SU-DHL-6 (cell line): ENCODE measurements around the gene OXGR1.

Experiments used
- H2AFZ ChIP-seq: fragments of 200-600 bp; sonication (generic); 2 replicates; pipeline ENCODE4 v1.6.1; 2014; ENCODE audit warnings: low read depth, mild to moderate bottlenecking, moderate library complexity, mixed read lengths, antibody characterized with exemption, low read length; ENCODE audit not compliant: severe bottlenecking
- H3F3A ChIP-seq: fragments of 200-600 bp; shearing (Covaris generic); 2 replicates; pipeline ENCODE4 v1.6.0; 2016; ENCODE audit warnings: antibody characterized with exemption, mild to moderate bottlenecking; ENCODE audit not compliant: insufficient read depth
- H3K27ac ChIP-seq: fragments of 200-600 bp; sonication (generic); 2 replicates; pipeline ENCODE4 v1.5.1; 2016; ENCODE audit warnings: low read depth, mild to moderate bottlenecking, low read length, moderate library complexity, mixed read lengths
- H3K27me3 ChIP-seq: fragments of 200-600 bp; sonication (generic), shearing (Covaris generic); 2 replicates; pipeline ENCODE4 v1.6.0; 2014; ENCODE audit warnings: mild to moderate bottlenecking, low read length
- H3K36me3 ChIP-seq: fragments of 200-600 bp; sonication (generic); 2 replicates; pipeline ENCODE4 v1.6.1; 2014; ENCODE audit warnings: mild to moderate bottlenecking, low read length, mixed read lengths
- H3K4me2 ChIP-seq: fragments of 300-600, 200-600 bp; shearing (Covaris generic), sonication (generic); 2 replicates; pipeline ENCODE4 v1.6.0; 2014; ENCODE audit warnings: low read length, low read depth, mild to moderate bottlenecking; ENCODE audit not compliant: poor library complexity, severe bottlenecking
- H3K4me3 ChIP-seq: fragments of 200-600 bp; sonication (generic); 2 replicates; pipeline ENCODE4 v1.5.1; 2014; ENCODE audit warnings: antibody characterized with exemption, low read length, mild to moderate bottlenecking, mixed read lengths; ENCODE audit not compliant: insufficient read depth, poor library complexity, severe bottlenecking
- H3K79me2 ChIP-seq: fragments of 200-600 bp; sonication (generic); 2 replicates; pipeline ENCODE4 v1.6.1; 2014; ENCODE audit warnings: mild to moderate bottlenecking, low read length, moderate library complexity; ENCODE audit not compliant: insufficient read depth
- H3K9ac ChIP-seq: fragments of 200-600 bp; sonication (generic); 2 replicates; pipeline ENCODE4 v1.7.0; 2014; ENCODE audit warnings: mild to moderate bottlenecking, low read length
- H3K9me2 ChIP-seq: fragments of 200-600 bp; sonication (generic); replicated peaks from 2 replicates; pipeline ENCODE4 v1.6.1; 2014; ENCODE audit warnings: low read length; ENCODE audit not compliant: insufficient read depth
- H3K9me3 ChIP-seq: fragments of 200-600 bp; sonication (generic); 2 replicates; pipeline ENCODE4 v1.6.1; 2014; ENCODE audit warnings: low read length, mixed read lengths; ENCODE audit not compliant: insufficient read depth
- H4K20me1 ChIP-seq: fragments of 200-600 bp; sonication (generic); 2 replicates; pipeline ENCODE4 v1.6.1; 2014; ENCODE audit warnings: low read depth, mild to moderate bottlenecking, antibody characterized with exemption, low read length, moderate library complexity, mixed read lengths
- EZH2phosphoT487 ChIP-seq: fragments of 200-600 bp; sonication (generic), shearing (Covaris generic); conservative IDR thresholded peaks from 2 replicates; pipeline ENCODE4 v1.6.1; 2018; ENCODE audit warnings: mild to moderate bottlenecking, antibody characterized with exemption, low read length, moderate library complexity, mixed read lengths
- TF ChIP-seq, protein P1 (sequence below): fragments of 200-600 bp; sonication (generic); IDR thresholded peaks from one replicate; pipeline ENCODE4 v1.5.1; 2017; ENCODE audit warnings: antibody characterized with exemption, mild to moderate bottlenecking, low read length, moderate library complexity; ENCODE audit not compliant: insufficient read depth, poor library complexity, severe bottlenecking

OXGR1 gene

DNA sequence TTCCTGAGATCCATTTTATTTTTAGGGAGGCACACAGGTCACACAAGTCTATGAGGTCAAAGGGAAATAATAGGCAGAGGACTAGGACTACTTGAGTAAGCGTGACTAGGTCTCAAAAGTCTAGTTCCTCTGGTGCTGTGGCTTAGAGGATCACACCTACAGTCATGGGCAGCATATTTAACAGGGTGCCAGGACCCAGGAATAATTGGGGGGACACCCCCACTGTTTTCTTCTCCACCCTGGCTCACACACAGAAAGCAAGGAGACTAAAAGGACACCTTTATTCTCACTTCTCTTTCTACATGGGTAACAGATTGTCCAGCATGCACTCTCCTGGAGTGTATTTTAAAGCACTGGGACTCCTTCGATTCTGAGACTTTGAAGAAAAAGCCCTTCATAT, 26.2 kb downstream of the OXGR1 start:
- no peak overlapping the region for H3K4me3 ChIP-seq
- no peak for TF ChIP-seq EZH2phosphoT487
- TF ChIP-seq, protein P1, sequence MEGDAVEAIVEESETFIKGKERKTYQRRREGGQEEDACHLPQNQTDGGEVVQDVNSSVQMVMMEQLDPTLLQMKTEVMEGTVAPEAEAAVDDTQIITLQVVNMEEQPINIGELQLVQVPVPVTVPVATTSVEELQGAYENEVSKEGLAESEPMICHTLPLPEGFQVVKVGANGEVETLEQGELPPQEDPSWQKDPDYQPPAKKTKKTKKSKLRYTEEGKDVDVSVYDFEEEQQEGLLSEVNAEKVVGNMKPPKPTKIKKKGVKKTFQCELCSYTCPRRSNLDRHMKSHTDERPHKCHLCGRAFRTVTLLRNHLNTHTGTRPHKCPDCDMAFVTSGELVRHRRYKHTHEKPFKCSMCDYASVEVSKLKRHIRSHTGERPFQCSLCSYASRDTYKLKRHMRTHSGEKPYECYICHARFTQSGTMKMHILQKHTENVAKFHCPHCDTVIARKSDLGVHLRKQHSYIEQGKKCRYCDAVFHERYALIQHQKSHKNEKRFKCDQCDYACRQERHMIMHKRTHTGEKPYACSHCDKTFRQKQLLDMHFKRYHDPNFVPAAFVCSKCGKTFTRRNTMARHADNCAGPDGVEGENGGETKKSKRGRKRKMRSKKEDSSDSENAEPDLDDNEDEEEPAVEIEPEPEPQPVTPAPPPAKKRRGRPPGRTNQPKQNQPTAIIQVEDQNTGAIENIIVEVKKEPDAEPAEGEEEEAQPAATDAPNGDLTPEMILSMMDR: no peak
- peaks cover 21% of the 10 kb centered on the region for H3K9me3 ChIP-seq
- H3K36me3 ChIP-seq: no peaks in the 10 kb centered on the region
- H2AFZ ChIP-seq: no peak overlapping the region
- H4K20me1 ChIP-seq: no peaks in the 10 kb centered on the region
- no peaks in the 10 kb centered on the region for H3K79me2 ChIP-seq
- no peaks in the 10 kb centered on the region for H3K27me3 ChIP-seq
- H3F3A ChIP-seq: no peaks in the 10 kb centered on the region
- no peaks in the 10 kb centered on the region for H3K9me2 ChIP-seq
- no peak overlapping the region for H3K4me2 ChIP-seq
- H3K9ac ChIP-seq: no peak overlapping the region
- H3K27ac ChIP-seq: no peak overlapping the region

DNA sequence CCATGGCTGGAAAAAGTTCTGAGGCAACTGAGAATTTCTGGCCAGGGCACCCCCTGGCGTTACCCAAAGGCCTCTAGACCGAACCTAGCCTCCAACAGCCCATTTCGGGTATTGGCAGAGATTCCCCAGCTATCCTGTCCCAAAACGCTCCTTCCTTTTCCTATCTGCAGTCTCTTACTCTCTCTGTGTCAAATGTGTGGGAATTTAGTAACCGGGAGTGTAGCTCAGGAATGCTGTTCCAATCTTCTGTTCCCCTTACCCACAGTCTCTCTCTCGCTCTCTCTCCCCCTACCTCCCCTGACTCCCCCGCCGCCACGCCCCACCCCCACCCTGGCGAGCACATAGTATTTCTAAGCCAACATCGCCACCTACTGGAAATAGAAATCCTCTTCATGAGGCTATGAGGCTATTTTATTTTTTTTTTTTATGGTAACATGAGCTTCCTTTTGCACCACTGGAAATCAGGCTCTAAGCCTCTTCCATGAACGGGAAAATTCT, 27.0 kb downstream of the OXGR1 start:
- H3K9me3 ChIP-seq: peaks cover 21% of the 10 kb centered on the region
- no peak overlapping the region for H3K27ac ChIP-seq
- no peaks in the 10 kb centered on the region for H4K20me1 ChIP-seq
- H3K4me3 ChIP-seq: no peak overlapping the region
- H3K79me2 ChIP-seq: no peaks in the 10 kb centered on the region
- no peaks in the 10 kb centered on the region for H3F3A ChIP-seq
- no peak for TF ChIP-seq EZH2phosphoT487
- TF ChIP-seq, protein P1: no peak
- no peaks in the 10 kb centered on the region for H3K9me2 ChIP-seq
- H3K36me3 ChIP-seq: no peaks in the 10 kb centered on the region
- H3K4me2 ChIP-seq: no peak overlapping the region
- no peaks in the 10 kb centered on the region for H3K27me3 ChIP-seq
- H2AFZ ChIP-seq: no peak overlapping the region
- H3K9ac ChIP-seq: no peak overlapping the region

GRCh38 chr13:96966415-96967102, 27.7 kb downstream of the OXGR1 start:
- no peak overlapping the region for H2AFZ ChIP-seq
- H3K9ac ChIP-seq: no peak overlapping the region
- no peak for TF ChIP-seq EZH2phosphoT487
- TF ChIP-seq, protein P1: no peak
- H4K20me1 ChIP-seq: no peaks in the 10 kb centered on the region
- H3F3A ChIP-seq: no peaks in the 10 kb centered on the region
- no peak overlapping the region for H3K4me2 ChIP-seq
- H3K4me3 ChIP-seq: no peak overlapping the region
- H3K27ac ChIP-seq: no peak overlapping the region
- H3K79me2 ChIP-seq: no peaks in the 10 kb centered on the region
- H3K9me2 ChIP-seq: no peaks in the 10 kb centered on the region
- H3K27me3 ChIP-seq: no peaks in the 10 kb centered on the region
- H3K9me3 ChIP-seq: peaks cover 21% of the 10 kb centered on the region
- H3K36me3 ChIP-seq: no peaks in the 10 kb centered on the region
